PC-3 (cell line): Measurements from ENCODE around the gene CPA3.

Experiments used
- EZH2phosphoT487 ChIP-seq: fragments of 300-600 bp; sonication (generic); IDR thresholded peaks from 2 replicates; pipeline ENCODE4 v1.6.1; 2018; ENCODE audit warnings: mild to moderate bottlenecking, antibody characterized with exemption, low read length, borderline replicate concordance
- TF ChIP-seq, protein P1 (sequence below): fragments of 300-600 bp; sonication (generic); conservative IDR thresholded peaks from 2 replicates; pipeline ENCODE4 v1.5.1; 2017; ENCODE audit warnings: antibody characterized with exemption, low read depth, mild to moderate bottlenecking, low read length

DNA sequence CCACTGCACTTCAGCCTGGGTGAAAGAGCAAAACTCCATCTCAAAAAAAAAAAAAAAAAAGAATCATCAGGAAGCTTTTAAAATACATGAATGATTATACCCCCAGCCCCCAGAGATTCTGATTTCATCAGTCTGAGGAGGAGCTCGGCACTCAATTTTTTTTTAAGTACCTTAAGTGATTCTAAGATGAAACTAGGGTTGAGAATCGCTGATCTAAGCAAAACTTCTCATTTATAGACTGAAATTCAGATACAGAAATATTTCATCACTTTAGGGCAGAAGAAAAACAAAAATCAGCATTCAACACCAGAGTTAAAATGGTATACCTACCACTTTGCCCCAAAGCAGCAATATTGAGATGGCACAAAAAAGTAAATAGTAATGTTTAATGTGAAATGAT, 24.7 kb downstream of the CPA3 start:
- TF ChIP-seq, protein P1, sequence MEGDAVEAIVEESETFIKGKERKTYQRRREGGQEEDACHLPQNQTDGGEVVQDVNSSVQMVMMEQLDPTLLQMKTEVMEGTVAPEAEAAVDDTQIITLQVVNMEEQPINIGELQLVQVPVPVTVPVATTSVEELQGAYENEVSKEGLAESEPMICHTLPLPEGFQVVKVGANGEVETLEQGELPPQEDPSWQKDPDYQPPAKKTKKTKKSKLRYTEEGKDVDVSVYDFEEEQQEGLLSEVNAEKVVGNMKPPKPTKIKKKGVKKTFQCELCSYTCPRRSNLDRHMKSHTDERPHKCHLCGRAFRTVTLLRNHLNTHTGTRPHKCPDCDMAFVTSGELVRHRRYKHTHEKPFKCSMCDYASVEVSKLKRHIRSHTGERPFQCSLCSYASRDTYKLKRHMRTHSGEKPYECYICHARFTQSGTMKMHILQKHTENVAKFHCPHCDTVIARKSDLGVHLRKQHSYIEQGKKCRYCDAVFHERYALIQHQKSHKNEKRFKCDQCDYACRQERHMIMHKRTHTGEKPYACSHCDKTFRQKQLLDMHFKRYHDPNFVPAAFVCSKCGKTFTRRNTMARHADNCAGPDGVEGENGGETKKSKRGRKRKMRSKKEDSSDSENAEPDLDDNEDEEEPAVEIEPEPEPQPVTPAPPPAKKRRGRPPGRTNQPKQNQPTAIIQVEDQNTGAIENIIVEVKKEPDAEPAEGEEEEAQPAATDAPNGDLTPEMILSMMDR = no peak
- TF ChIP-seq EZH2phosphoT487 = no peak
